Ramos (cell line): ENCODE results near the gene FSCN2.

ENCODE experiments used
- in situ Hi-C: fragments of 300-500 bp; cut with MboI; formaldehyde crosslinking; loops from one replicate; pipeline ENCODE4 v1.14.3; 2022; ENCODE audit warnings: low sequenced_read_pairs; ENCODE audit not compliant: unreplicated experiment

Gene FSCN2

GRCh38 chr17:81550285-81550684 lies 22.1 kb downstream of the FSCN2 start:
- in situ Hi-C loops, result no loop called here

GRCh38 chr17:81550830-81551457 lies 22.8 kb downstream of the FSCN2 start:
- in situ Hi-C loops, result no loop called here

GRCh38 chr17:81551458-81552243 lies 23.5 kb downstream of the FSCN2 start:
- in situ Hi-C loops, result no loop called here

- in situ Hi-C loops, result no loop called here
Measured at GRCh38 chr17:81552244-81553017, 24.3 kb downstream of the FSCN2 start, which contains the start of gene FAAP100. Gene FAAP100 (minus strand): TSS chr17:81552353. CDS start chr17:81552330, 23 bp downstream.

GRCh38 chr17:81553018-81553615 lies 24.9 kb downstream of the FSCN2 start:
- in situ Hi-C loops, result no loop called here

- in situ Hi-C loops, result no loop called here
Measured at GRCh38 chr17:81553616-81554181, 25.5 kb downstream of the FSCN2 start.

- in situ Hi-C loops, result no loop called here
Measured at GRCh38 chr17:81556175-81556691, 28.1 kb downstream of the FSCN2 start.

GRCh38 chr17:81556863-81557262 lies 28.7 kb downstream of the FSCN2 start:
- in situ Hi-C loops, result no loop called here

GRCh38 chr17:81557276-81558114 lies 29.3 kb downstream of the FSCN2 start:
- in situ Hi-C loops, result no loop called here

GRCh38 chr17:81558115-81558468 lies 29.9 kb downstream of the FSCN2 start:
- in situ Hi-C loops, result no loop called here

- in situ Hi-C loops, result no loop called here
Measured at GRCh38 chr17:81558941-81559806, 31.0 kb downstream of the FSCN2 start.

- in situ Hi-C loops, result no loop called here
Measured at GRCh38 chr17:81561494-81561885, 33.3 kb downstream of the FSCN2 start.

- in situ Hi-C loops, result no loop called here
Measured at GRCh38 chr17:81563861-81564586, 35.8 kb downstream of the FSCN2 start.

- in situ Hi-C loops, result no loop called here
Measured at GRCh38 chr17:81564778-81565177, 36.6 kb downstream of the FSCN2 start.

GRCh38 chr17:81565231-81565630 lies 37.1 kb downstream of the FSCN2 start:
- in situ Hi-C loops, result no loop called here

GRCh38 chr17:81566461-81567126 lies 38.4 kb downstream of the FSCN2 start:
- in situ Hi-C loops, result no loop called here

- in situ Hi-C loops, result no loop called here
Measured at GRCh38 chr17:81567191-81567590, 39.0 kb downstream of the FSCN2 start.
